NCI-H1417 (cell line): ENCODE data around the gene CELSR1.
"Not testable (repeated sequence)": the region's sequence is repeated elsewhere in the genome, so short reads cannot be mapped to it uniquely, and the experiment has no call there.

Source experiments
- DNase-seq, 3 experiments: peaks; one replicate each; lab custom pipeline; 2025; lab: John Stamatoyannopoulos, UW

Gene CELSR1

DNA sequence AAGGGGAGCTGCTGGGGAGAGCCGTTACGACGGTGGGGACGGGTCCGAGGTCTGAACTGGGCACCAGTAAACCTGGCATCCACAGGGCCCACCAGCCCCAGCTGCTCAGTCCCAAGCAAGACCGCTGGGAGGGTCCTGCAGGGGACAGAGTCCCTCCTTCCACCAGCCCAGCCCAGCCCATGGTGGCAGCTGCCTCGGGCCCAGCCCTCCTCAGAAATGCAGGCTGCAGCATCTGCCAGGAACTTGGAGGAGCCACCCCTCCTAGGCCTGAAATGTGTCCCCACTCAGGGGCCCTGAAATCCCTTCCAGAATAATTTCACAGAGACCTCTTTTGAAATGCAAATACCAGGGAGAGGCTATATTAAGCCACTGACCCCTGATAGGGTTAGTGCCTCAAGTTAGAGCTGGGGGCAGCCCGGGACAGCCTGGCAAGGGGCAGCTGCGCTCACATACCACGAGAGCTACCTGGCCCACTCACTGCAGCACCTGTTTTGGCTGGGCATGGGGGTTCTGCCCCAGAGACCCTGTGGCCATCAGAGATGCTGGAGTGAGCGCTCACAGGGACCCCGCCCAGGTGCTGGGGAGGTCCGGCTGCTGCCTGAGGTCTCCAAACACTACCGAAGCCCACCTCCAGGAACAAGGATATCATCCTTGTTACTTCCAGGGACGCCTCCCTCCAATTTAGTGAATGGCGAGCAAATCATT is 53.1 kb downstream of the CELSR1 start:
- DNase-seq: no peak

- no peak for DNase-seq
These were observed 54.1 kb downstream of the CELSR1 start for GRCh38 chr22:46483353-46483752.

DNA sequence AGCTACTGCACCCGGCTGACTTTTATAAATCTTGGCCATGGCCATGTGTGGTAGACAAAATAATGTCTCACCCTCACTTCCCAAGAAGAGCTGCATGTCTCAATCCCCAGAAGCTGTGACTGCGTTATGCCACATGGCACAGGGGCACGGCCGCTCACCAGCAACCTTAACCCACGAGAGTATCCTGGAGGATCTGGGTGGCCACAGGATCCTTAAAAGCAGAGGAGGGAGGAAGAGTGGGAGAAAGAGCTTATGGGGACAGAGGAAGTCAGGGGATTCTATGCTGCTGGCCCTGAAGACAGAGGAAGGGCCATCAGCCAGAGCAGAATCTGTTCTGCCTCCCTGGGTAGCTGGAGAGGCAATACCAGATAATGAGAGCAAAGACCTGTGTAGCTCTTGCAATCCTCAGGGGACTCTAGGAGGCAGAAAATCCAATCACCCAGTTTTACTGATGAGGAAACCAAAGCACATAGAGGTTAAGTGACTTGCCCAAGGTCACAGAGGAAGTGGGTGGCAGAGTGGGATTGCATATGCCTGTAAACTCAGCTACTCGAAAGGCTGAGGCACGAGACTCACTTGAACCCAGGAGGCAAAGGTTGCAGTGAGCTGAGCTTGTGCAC is 55.3 kb downstream of the CELSR1 start:
- no peak for DNase-seq

DNA sequence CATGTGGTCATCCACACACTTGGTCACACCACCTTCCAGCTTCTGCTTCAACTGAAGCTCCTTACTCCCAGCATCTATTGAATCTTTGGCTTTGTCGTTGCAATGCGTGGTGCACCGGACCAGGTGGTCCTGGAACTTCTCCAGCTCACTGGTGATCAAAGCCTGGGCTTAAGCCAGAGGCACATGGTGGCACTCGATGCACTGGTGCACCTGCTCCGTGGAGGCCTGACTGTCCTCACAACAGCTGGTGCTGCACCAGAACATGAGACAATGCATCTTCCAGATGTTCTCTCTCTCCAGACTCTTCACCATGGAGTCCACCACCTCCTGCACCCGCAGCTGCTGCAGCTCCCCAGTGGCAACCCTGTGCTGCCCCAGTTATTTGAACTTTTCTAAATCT is 56.0 kb downstream of the CELSR1 start:
- no peak for DNase-seq

DNA sequence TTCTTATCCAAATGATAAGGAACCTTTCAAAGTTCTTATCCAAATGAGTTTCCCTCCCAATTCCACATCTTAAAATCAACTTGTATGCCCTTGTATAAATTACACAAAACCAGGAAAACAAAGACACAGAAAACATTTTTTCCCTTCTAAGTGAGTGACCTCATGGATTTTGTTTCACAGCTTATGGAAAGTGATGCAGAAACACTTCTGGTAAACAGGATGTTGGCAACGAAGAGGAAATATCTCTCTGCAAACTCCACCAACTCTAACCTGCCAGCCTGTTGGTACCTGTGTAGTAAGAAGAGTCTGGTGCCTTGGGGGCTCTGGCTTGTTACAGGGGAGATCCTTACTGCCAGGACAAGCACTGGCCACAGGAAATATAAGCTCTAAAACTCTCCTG is 57.0 kb downstream of the CELSR1 start:
- DNase-seq: no peak

DNA sequence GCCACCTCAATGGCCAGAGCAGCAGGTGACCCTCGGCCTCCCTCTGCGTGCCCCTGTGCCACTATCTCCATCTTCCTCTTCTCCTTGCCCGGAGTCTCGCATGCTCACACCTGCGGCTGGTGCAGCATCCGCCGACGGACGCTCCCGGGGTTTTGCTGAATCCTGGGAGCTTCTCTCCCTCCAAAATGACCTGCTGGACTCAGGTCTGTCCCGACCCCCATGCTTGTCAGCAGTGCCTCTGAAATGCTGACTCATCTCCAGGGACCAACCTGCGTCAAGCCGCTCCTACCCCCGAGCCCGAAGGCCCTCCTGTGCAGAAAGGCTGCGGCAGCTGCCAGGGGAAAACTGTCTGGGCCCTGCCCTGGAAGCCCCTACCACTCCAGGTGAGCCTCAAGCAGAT is 58.4 kb downstream of the CELSR1 start:
- no peak for DNase-seq

DNA sequence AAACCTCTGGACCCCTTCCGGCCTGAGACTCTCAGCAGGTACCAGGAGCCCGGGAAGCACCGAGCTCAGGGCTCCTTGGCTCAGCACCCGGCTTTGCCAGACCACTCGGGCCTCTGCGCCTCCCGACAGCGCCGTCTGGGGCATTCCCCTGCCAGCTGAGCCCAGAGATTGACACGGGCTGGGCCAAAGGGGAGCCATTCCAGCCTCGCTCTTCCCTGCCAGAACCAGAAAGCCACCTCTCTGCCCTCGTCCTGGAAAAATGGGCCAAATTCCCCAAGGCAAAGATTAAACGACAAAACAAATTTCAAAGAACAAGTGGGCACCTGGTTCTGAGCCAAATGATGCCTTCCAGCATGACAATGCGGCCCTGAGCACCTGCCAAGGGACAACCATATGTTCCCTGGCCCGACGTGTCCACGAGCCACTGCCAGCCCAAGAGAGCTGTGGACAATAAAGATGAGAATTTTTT is 59.3 kb downstream of the CELSR1 start:
- DNase-seq: no peak

DNA sequence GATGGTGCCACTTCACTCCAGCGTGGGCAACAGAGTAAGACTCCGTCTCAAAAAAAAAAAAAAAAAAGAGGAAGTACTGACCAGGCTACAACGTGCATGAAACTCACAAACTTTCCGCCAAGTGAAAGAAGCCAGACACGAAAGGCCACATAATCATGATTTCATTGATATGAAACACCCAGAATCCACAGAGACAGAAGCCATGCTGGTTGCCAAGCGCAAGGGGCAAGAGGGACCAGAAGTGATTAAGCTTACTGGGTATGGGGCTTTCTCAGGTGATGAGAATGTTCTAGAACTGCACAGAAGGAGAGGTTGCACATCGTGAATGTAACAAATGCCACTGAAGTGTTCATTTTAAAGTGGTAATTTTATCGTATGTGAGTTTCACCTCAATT is 60.9 kb downstream of the CELSR1 start:
- DNase-seq: no peak

GRCh38 chr22:46473896-46474557 is 63.4 kb downstream of the CELSR1 start:
- DNase-seq: no peak

DNA sequence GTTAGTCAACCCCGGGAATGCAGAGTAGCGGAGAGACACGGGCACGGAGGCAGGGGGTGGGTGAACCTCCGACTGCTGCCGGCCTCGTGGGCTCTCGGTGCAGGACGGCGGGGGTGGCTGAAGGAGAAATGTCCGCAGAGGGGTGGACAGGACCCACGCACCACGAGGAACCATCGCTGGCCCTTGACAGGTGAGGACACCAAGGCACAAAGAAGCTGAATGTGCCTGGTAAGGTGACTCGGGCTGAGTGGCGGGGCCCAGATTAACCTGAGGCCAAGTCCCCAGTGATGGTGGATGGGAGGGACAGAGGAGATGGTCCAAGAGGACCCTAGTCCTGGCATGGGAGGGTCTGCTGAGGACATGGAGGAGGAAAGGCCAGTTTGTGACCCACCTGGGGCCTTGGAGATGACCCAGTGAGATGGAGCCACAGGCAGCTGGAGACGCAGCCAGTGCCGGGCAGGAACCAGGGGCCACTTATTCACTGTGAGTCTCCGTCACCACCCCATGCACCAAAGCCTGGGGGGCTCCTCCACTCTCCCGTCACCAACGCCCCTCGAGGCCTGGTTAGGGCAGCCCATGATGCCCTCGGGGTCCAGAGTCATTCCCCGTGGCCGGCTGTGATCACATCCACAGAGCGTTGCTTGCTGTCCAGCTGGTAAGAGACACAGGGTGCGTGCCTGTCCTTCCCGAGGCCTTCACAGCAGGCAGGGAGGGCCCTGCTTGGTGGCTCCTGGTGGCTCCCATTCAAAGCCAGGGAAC is 64.2 kb downstream of the CELSR1 start:
- DNase-seq: no peak

GRCh38 chr22:46472722-46473016 is 64.8 kb downstream of the CELSR1 start:
- no peak for DNase-seq

GRCh38 chr22:46471901-46472721 is 65.3 kb downstream of the CELSR1 start:
- DNase-seq: no peak

DNA sequence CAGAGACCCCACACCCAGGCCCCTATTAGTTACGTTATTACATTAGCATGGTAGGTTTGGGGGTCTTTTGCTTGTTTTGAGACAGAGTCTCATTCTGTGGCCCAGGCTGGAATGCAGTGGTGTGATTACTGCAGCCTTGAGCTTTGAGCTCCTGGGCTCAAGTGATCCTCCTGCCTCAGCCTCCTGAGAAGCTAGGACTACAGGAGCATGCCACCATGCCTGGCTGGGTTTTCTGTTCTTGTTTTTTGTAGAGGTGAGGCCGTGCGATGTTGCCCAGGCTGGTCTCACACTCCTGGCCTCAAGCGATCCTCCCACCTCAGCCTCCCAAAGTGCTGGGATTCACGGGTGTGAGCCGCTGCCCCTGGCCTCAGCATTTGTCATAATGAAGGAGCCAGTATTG is 66.1 kb downstream of the CELSR1 start:
- DNase-seq: not testable (repeated sequence)

DNA sequence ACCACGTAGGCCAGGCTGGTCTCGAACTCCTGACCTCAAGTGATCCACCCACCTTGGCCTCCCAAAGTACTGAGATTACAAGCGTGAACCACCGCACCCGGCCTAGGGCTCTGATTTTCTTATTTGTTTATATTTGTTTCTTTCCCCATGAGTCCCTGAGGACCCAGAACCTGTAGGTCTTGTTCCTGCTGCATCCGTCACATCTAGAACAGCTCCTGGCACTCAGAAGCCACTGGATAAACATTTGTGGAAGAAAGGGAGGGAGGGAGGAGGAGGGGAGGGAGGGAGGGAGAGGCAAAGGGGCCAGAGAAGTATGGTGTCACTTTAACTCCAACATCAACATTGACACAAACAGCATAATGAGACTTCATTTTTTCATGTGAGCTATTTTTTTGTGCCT is 67.7 kb downstream of the CELSR1 start:
- DNase-seq: no peak

- DNase-seq: no peak
These were observed 70.4 kb downstream of the CELSR1 start for GRCh38 chr22:46467006-46467405.

GRCh38 chr22:46466255-46466676 is 71.2 kb downstream of the CELSR1 start:
- DNase-seq: no peak

- no peak for DNase-seq
These were observed 71.6 kb downstream of the CELSR1 start for GRCh38 chr22:46465793-46466192.

GRCh38 chr22:46465345-46465720 is 72.1 kb downstream of the CELSR1 start:
- no peak for DNase-seq

DNA sequence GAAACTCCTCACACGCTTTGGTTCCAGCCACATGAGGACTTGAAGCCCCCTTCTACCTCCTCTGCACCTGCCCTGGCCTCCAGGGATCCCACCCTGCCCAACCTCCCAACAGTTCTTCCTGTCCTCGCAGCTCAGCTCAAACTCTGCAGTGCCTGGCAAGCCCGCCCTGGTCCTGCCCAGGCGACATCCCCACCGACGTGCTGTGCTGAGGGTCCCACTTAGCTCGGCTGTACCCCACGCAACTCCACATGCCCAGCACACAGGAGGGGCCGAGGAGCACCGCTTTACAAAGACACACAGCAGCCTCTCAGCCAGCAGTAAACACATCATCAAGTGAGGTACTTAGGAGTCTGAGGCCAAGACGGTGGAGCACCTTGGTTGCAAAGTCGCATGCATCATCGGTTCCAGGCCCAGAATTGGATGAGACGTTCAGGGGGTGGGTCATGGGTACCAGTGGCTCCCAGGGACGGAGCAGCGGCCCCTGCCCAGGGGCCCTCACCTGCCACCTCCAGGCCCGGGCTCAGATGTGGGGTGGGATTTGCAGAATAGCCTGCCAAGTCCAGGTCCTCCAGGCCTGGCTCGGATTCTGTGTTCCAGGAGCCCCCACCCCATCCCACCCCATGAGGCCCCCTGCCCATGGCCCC is 72.6 kb downstream of the CELSR1 start:
- no peak for DNase-seq

DNA sequence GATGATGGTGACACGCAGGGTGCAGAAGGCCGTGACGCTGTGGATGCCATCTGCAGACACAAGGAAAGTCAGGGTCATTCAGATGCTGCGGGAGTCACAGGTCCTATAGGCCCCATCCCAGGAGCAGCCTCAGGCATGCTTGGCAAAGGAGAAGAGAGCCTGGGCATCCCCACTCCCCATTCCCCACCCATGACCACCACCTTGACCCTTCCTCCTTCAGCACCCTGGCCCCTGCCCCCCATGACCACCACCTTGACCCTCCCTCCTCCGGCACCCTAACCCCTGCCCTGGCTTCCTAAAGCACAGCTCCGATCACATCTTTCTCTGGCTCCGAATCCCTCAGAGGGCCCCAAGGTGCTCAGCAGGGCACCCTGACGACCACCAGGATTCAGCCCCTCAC is 73.1 kb downstream of the CELSR1 start:
- no peak for DNase-seq

DNA sequence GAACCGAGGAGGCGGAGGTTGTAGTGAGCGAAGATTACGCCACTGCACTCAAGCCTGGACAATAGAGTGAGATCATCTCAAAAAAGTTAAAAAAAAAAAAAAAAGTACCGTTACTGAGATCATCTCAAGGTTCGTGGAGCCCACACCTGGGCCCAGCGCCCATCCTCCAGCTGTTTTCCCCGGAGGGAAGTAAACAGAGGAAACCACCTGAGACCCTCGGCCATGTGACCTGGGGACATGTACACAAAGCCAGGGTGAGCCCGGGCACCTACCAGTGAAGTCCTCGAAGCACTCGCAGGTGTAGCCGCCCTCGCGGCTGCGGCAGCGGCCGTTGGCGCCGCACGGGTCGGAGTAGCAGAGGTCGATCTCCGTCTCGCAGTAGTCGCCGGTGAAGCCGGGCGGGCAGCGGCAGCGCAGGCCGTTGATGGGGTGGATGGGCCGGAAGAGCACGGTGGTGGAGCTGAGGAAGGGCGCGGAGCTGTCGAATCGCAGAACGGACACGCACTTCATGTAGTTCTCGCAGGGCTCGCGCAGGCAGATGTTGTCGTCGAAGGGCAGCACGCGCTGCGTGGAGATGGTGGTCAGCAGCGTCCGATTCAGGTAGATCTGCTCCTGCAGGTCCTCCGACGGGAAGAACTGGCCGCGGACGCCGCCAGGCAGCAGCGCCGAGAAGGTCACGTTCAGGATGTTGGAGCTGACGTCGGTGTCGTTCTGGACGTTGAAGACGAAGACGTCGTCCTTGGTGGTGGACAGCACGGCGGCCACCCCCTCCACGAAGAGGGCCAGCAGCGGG is 73.8 kb downstream of the CELSR1 start:
- no peak for DNase-seq
